GM19328 (cell line): ENCODE results near the gene DOCK2.

Experiments
- ATAC-seq: cut with Tn5 transposase; IDR thresholded peaks from one replicate; pipeline ENCODE4 v1.9.1; 2021; ENCODE audit warnings: mild to moderate bottlenecking, moderate library complexity; ENCODE audit not compliant: unreplicated experiment

Gene DOCK2

GRCh38 chr5:169682026-169682425 is 45.0 kb downstream of the DOCK2 start:
- no peak for ATAC-seq

- no peak for ATAC-seq
Observed at GRCh38 chr5:169686137-169686536, 49.1 kb downstream of the DOCK2 start.

GRCh38 chr5:169688106-169688505 is 51.0 kb downstream of the DOCK2 start:
- ATAC-seq = no peak

GRCh38 chr5:169691471-169691870 is 54.4 kb downstream of the DOCK2 start:
- no peak for ATAC-seq

GRCh38 chr5:169694091-169694625 is 57.1 kb downstream of the DOCK2 start:
- no peak for ATAC-seq

- no peak for ATAC-seq
Observed at GRCh38 chr5:169695025-169695625, 58.0 kb downstream of the DOCK2 start.

GRCh38 chr5:169695919-169696490 is 58.9 kb downstream of the DOCK2 start:
- ATAC-seq = no peak

- no peak for ATAC-seq
Observed at GRCh38 chr5:169696621-169697510, 59.8 kb downstream of the DOCK2 start.

GRCh38 chr5:169697511-169697890 is 60.4 kb downstream of the DOCK2 start:
- no peak for ATAC-seq

- ATAC-seq = no peak
Observed at GRCh38 chr5:169697976-169698375, 60.9 kb downstream of the DOCK2 start.

GRCh38 chr5:169700611-169701010 is 63.5 kb downstream of the DOCK2 start:
- ATAC-seq = no peak

- ATAC-seq = no peak
Observed at GRCh38 chr5:169701910-169702451, 64.9 kb downstream of the DOCK2 start.

- ATAC-seq = peak; percentile 86
Observed at GRCh38 chr5:169702693-169703481, 65.8 kb downstream of the DOCK2 start.

GRCh38 chr5:169703813-169704212 is 66.7 kb downstream of the DOCK2 start:
- no peak for ATAC-seq

GRCh38 chr5:169705322-169705721 is 68.2 kb downstream of the DOCK2 start:
- ATAC-seq = no peak

GRCh38 chr5:169706071-169706470 is 69.0 kb downstream of the DOCK2 start:
- no peak for ATAC-seq

GRCh38 chr5:169706758-169707450 is 69.8 kb downstream of the DOCK2 start:
- no peak for ATAC-seq

GRCh38 chr5:169707686-169708085 is 70.6 kb downstream of the DOCK2 start:
- ATAC-seq = no peak

GRCh38 chr5:169710675-169711074 is 73.6 kb downstream of the DOCK2 start:
- ATAC-seq = no peak
